SHP77 treated with DMSO at 0.1 percent for 48 hours (cell line): ENCODE results near the gene LAMC3.

Experiments
- DNase-seq: peaks from one replicate; lab custom pipeline; 2025; lab: John Stamatoyannopoulos, UW

LAMC3 gene

DNA sequence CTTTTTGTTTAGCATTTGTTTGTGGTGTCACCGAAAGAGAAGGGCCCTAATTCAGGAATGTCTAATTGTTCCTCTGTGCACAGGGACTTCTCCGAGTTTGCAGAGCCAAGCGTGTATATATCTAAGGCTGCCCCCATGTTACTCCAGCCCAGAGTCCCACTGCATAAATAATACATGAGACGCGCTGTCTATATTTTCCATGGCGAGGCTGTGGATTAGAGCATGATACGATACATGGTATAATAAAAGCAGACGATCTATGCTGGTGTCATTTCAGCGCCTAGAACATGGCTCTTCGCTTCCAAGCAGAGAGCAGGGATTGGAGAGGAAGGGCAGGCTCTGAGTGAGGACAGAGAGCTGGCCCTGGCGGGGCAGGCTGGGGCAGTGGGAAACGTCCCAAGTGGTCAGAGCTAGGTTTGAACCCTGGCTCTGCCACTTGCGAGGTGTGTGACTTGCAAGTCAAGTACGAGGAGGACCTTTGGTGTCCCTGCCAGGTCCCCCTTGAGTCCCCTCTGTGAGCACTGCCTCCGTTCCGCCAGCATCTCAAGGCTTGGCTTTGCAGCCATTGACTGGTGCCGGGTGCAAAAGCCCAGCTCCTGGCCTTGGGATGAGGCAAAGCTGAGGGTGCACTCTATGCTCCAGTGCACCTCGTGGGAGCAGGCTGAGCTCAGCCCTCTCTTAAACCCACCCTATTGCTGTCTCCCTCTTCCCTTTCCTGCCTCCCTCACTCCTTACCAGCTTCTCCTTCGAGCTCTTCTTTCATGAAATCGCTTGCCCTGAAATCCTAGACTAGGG is 29.2 kb upstream of the LAMC3 start:
- DNase-seq = no peak

DNA sequence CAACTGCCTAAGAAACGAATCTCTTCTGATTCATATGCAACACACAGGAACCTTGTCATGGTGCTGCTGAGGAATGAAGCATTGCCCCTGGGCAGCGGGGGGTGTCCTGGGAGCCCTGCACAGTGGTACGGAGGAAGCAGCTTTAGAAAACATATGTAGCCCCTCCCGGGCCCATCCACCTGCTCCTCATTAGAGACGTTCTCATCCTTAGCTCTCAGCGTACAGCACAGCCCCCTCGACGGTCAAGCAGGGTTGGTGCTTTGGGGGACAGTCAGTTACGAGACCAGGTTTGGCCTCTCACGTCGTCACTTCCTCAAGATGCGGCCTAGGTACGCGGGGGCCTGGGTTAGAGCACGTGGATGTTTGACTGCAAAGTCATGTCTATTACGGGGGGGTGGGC is 28.4 kb upstream of the LAMC3 start:
- no peak for DNase-seq

DNA sequence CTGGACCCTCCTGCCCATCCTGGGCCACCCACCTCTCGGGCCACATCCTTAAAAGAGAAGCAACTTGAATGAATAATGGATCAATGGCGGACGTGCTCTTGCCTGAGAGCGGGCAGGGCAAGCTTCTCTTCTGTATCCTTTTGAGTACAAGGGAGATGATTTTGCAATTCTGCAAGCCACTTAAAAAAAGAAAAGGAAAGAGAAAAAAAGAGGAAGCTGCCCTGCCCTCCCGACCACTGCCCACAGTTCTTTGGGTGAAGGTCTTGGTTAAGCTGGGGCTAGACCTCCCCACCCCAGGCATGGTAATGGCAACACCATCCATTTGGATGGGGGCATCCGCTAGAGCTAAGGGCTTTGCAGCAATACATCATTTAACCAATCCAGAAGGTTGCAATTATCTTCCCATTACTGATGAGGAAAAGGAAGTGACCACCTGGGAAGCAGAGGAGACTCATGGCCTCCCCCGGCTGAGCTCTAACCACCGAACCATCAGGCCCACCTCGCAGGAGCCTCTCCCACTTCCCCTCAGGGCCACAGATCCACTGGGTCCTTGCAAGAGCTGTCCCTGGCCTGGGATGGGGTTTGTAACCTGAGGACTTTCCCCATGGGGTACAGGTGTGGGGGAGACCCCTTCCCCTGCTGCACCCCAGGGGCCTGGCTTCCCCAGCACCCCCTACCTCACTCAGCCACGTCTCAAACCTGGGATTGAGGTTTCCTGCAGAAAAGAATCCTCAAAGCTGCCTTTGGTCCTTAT is 27.8 kb upstream of the LAMC3 start:
- no peak for DNase-seq

DNA sequence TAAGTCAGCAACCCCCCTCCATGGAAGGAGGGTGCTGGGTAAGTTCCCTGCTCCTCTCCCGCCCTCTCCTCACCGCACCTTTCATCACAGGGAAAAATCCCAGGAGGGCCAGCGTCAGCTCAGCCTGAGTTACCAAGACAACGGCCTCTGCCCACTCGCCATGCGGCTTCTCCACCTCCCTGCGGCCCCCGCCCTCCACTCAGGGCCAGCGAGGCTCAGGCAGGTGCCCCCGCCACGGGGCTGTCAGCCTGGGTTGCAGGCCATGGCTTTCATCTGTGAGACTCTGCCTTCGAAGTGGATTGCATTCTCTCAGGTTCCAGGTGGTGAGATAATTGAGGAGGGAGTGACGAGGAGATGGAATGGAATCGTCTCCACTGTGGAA is 27.2 kb upstream of the LAMC3 start:
- DNase-seq = no peak

DNA sequence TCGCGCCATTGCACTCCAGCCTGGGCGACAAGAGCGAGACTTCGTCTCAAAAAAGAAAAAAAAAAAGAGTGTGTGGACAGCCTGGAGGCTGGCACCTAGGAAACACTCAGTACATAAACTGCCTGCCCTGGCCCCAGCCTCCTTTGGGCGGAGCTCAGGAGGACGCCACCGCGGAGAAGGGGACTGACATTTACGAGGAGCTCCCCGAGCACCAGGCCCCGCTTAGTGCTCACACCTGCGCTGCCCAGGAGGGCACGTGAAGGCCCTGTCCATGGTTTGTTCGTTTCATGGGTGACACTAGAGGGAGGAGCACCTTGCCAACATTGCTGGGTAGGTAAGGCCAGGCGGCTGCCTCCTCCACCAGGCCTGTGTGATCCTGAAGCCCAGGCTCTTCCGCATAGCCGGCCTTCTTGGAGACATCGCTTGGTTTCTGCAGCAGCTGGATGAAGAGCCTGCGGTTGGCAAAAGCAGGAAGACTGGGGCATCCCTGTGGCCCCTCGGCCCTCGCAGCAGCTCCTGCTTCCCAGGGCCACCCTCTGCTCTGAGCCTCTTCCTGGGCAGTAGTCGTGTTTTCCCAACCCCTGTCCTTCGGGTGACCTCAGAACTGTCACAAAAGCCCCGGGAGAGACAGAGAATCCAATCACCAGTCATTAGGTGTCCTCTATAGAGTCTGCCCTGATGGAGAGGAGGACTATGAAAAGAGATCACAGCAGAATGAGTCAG is 26.2 kb upstream of the LAMC3 start:
- no peak for DNase-seq

DNA sequence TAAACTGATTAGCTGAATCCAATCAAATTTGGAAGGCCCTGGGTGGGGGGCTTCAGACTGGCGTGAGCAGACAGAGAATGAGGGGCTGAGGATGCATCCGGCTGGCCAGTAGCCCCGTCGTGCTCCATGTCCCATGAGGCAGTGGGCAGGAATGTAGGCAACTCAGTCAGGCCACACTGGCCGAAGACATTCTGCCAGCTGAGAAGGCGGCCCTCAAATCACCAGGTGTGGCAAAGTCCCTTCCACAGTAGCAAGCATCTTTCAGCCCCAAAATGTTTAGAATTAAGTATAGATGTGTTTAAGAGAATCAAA is 25.7 kb upstream of the LAMC3 start:
- DNase-seq = no peak

DNA sequence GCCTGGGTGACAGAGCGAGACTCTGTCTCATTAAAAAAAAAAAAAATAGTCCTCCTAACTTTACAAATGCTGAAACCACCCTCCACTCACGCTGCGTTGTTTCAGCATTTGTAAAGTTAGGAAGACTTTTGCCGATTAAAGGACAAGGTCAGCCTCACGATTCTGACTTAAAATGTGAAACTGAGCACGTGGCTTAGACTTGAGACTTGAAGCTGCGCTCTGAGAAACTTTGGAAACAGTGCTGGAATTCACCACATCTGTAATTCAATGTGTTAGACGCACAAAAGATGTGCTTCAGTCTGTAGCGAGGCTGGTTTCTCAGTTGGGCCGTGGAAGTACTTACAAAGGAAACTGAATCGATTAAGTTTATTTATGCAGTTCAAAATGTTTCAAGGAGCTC is 25.0 kb upstream of the LAMC3 start:
- DNase-seq = no peak

DNA sequence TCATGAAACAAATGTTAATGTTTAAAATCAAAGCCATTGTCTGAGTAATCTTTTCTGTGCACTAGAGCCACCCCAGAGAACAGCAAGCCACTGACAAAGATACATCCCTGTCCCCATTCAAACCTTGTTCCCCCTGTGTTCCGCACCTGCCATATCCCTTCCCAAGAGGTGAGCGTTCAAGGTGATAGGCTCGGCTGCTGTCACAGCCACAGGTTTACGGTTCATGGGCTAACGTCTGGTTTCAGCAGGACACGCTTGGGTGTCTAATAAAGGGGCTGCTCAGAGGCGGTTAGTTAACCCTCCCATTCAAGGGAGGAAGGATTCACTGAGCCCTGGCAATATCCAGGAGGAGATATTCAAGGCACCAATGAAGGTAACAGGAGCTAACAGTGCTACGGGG is 24.5 kb upstream of the LAMC3 start:
- DNase-seq = no peak

DNA sequence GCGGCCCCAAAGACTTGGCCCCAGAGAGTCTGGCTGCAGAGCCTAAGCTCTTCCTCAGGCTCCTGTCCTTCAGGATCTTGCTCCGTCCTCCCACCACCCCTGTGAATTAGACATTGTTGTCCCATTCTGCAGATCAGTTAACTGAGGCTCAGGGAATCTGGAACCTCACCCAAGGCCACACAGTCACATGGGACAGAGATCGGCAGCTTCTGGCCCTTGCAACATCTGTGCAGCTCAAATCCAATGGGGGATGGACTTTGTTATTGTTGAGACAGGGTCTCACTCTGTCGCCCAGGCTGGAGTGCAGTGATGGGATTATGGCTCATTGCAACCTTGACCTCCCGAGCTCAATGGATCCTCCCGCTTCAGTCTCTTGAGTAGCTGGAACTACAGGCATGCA is 23.9 kb upstream of the LAMC3 start:
- no peak for DNase-seq

DNA sequence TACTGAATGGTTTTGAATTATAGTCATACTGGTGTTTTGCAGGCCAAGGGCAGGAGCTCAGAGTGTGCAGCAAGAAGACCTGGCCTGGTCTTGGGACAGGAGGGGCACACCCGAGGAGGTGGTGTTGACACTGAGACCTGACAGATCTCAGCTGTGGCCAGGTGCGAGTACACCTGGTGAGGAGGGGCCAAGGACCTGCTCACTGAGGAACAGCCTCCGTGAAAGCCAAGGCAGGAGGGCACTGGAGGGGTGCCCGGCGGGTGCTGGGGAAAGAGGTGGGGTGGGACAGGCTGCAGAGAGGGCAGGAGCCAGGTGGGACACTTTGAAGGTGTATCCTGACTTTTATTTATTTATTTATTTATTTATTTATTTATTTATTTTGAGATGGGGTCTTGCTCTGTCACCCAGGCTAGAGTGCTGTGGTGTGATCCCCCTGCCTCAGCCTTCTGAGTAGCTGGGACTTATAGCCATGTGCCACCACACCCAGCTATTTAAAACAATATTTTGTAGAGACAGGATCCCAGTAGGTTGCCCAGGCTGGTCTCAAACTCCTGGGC is 23.3 kb upstream of the LAMC3 start:
- DNase-seq = no peak

DNA sequence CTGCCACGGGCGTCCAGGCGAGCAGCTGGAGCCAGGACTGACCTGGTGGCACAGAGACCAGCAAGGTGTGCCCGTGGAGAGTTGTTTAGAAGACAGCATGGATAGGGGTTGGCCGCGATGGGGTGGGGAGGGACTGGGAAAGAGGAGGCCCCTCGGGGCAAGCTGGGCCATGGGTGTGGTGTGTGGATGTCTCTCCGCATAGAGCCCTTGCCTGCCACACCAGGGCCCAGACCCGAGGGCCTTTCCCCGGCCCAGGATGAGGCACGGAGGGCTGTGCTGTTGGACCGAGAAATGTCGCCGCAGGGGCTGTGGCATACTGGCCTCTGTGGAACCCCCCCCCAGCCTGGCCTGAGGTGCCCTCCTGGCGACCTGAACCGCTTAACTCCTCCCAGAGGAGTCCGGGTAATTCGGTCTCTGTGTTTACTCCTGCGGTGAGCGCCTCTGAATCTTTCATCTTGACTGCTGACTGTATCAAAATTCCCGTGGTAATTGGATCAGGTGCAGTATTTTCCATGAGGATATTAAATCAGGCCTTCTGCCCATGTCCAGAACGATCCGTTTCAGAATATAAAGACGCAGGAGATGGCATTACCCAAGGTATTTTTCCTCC is 22.5 kb upstream of the LAMC3 start:
- DNase-seq = no peak

DNA sequence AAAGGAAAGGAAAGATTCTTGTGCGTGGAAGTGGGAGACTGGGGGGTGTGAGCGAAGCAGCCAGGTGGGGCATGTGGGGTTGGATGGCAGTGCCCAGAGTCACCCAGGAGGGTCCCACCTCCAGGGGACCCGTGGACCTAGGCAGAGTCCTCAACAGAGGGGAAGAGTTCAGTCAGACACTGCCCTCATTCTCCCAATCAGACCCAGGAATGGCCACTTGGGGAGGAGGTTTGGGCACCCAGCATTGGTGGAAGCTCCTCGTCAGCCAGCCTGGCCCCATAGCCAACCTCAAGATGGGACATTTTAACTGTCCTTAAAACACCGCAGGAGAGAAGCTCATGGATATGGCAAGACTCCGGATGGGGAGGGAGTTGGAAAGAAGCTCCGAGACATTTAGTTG is 21.9 kb upstream of the LAMC3 start:
- no peak for DNase-seq

DNA sequence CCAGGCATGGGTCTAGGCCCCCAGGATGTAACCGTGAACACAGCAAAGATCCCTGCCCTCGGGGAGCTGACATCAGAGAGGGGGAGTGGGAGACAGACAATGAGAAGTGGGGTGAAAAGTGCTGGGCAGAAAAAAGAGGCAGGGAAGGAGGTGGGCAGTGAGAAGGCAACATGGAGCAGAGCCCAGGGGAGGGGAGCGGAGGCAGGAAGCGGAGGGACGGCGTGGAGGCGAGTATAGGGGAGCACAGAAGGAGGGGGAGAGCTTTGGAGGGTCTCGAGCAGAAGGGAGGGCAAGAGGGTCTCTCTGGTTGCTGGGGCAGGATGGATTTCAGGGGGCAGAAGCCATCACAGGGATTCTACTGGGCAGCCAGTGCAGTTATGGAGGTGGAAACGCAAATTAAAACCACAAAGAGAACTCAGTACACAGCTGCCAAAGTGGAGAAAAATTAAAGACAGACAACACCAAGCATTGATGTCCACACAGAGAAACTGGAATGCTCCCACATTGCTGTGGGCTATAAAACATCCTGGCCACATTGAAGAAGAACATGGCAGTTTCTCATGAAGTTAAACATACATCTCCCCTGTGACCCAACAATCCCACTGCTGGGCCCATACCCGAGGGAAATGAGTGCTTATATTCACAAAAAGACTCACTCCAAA is 21.1 kb upstream of the LAMC3 start:
- DNase-seq = no peak

DNA sequence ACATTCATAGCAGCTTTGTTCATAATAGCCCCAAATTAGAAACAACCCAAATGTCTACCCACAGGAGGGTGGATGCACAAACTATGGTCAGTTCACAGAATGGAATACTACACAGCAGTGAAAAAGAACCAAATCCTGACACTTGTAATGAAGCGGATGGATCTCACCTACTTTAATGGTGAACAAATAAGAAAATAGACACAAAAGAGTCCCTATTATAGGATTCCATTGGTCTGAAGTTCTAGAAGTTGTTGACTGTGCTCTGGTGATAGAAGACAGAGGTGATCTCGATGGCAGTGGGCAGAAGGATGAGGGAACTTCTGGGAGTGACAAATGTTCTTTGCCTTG is 20.6 kb upstream of the LAMC3 start:
- DNase-seq = no peak

DNA sequence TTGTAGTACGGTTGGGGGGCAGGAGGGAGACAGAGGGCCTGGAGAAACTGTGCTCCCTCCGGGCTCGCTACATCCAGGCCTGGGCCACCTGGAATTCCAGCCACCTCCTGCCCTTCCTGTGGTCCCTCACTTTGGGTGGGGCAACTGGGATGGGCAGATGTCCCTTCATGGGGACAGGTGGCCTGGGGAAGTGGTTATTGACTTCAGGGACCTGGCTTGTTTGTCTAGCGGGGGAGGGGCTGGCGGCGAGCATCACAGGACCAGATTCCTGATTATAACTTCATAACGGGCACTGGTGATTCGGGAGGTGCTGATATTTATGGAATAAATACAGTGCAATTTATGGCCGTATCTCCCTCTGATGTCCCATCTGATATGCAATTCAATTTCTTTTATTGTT is 20.1 kb upstream of the LAMC3 start:
- peak; percentile 43 for DNase-seq

DNA sequence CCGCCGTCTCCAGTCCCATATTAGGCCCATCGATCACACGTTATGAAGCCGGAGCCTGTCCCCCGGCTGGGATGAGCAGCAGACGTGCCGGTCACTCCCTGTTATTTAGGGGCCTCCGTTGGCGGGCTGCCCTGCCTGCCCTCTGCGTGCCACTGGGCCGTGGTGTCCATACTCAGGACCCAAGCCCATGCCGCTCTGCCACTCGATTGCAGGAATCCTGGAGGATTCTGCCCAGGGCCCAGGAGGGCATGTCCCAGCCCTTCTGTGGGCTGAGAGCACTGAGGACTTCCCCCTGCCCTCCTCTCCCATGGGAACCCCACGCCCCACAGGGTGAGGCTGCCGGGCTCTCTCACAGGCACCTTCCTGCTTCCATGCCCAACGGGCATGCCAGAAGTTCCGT is 19.6 kb upstream of the LAMC3 start:
- no peak for DNase-seq

DNA sequence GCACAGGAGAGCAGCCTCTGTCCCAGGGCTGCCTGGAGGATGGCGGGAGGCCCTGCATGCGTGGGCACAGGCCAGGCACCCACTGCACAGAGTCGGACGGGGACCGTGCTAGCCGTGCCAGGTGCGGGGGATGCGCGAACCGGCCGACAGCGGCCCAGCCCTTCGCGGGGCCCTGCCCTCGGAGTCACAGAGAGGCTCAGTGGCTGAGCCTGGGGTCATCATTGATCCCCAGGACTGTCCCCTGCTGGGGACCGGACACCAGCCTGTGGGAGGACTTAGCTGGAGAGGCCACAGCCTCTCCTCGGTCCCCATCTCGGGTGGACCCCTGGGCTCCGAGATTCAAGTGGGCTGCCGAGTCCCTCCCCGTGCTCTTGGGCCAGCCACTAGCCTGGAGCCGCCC is 19.1 kb upstream of the LAMC3 start:
- no peak for DNase-seq

DNA sequence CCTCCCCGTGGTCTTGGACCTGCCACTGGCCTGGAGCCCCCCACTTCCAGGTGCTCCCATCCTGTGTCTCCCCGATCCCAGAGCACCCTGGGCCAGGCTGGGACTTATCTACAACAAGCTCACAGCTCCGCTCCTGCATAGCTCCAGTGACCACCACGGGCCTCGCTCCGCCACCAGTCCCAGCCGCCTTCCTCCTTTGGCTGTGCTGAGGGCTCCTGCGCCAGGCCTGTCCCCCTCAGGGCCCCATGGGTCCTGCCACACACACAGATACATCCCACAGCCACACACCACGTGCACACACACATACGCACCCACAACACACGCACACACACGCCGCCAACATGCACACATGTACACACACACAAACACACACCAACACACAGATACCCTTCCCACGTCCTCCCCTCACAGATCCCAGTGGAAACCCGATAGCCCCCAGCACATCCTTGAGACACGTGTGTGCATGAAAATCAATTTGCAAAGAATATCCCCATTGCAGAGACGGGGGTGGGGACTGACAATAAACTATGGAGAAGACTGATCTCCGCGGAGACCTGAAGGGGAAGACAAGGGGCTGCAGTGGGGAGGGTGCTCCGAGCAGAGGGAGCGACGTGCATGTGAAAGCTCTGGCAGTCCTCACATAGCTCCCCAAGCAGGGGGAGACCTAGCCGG is 18.5 kb upstream of the LAMC3 start:
- no peak for DNase-seq

DNA sequence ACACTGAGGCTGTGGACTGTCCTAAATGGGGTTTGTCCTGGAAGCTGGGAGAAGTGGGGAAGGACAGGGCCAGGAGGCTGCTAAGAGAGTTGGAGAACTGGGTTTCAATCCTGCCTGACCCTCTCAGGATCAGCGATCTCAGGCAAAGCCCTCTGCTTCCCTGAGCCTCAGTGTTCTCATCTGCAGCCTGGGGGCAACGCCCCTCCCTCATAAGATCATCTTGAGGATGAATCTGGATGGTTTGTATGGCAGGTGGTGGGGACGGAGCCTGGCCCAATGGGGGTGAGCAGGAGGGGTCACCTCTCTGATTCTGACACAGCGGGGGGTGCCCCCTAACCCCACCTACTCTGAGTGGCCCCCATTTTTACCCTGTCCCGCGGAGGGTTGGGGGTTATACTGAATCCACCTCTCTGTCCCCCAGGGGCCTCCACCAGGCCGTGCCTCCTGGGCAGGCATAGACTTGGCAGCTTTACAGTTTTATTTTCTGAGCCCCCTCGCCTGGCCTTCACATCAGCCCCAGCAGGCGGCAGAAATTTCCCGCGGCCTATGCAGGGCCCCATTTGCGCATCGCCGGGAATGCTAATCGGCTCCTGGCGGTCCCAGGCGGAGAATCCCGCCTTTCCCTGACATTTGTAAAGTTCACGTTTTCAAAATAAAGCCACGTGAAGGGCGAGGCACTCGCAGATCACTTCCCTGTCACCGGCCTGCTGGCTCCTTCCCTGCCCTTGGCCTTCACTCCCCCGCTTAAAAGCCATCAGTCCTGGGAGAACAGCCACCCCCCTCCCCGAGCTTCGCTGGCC is 17.8 kb upstream of the LAMC3 start:
- DNase-seq = no peak

DNA sequence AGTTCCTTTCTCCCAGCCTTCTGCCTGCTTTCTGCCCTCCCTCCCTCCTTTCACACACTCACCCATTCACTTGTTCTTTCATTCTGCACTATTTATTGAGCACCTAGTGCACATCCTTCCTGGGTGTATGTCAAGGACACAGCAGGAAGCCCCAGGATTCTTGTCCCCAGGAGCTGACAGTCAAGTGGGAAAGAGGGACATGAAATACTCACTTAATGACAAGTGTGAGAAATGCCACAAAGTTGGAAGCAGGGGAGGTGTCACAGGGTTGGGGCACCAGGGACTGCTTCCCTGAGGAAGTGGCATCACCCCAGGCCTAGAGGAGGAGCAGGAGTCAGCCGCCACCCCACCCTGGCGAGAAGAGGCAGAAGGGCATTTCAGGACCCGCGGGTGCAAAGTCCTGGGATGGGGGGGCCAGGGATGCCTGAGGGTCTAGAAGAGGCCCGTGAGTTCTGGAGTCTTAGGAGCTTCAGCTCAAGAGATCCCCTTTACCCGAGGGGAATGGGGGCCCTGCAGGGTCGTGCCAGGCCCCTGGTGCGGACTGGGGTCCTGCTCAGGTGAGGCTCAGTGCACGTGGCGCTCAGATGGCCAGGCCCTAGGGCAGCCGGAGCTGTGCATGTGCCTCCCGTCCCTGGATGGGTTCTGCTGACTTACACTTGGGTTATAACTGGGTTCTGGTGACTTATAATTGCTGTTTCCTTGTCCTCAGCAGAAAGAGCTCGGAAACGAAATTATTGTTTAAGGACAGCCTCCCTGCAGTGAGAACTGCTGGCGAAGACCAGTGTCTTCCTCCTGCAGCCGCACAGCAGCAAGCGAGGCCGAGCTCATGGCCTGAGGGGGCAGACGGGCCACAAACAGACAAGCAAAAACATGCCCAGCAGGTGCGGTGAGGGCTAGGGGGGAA is 16.9 kb upstream of the LAMC3 start:
- DNase-seq = no peak
